ENCODE results near the gene NAPB.

GRCh38 chr20:23448167-23448566, 26.9 kb upstream of the NAPB start:
- TF ChIP-seq POLR2AphosphoS5 (IDR thresholded peaks at IDR 0.05; ENCODE audit: low read depth, low read length) (no peak), POLR2A (IDR thresholded peaks at IDR 0.05; ENCODE audit: low read depth, low read length) (no peak), TAF1 (IDR thresholded peaks at IDR 0.05; ENCODE audit: borderline replicate concordance, low read depth, low read length) (no peak)
